Measurements from ENCODE around the gene GNG4.

- no peak for TF ChIP-seq POLR2AphosphoS5 (IDR thresholded peaks at IDR 0.05)
- TF ChIP-seq POLR2A (IDR thresholded peaks at IDR 0.05): no peak
- no peak for TF ChIP-seq CTCF (IDR thresholded peaks at IDR 0.05)
Measured at GRCh38 chr1:235516862-235517446, 132.6 kb downstream of the GNG4 start.
